PC-3 (cell line): ENCODE results near the gene FAM120B. TPM values are rescaled to one million over a fixed set of nuclear protein-coding genes. Genes with fewer than 3 reads are reported as not detected.
"Not testable (repeated sequence)": the region's sequence is repeated elsewhere in the genome, so short reads cannot be mapped to it uniquely, and the experiment has no call there.

Source experiments
- ATAC-seq: fragments of 200-7000 bp; cut with Tn5 transposase; 2 replicates; pipeline ENCODE4 v1.9.1; 2020; ENCODE audit warnings: mild to moderate bottlenecking, moderate library complexity
- BruUV-seq: library from RNA; stranded (reverse); fragments of 400-500 nt; replicated peaks from 2 replicates; lab custom pipeline; 2021; lab: Mats Ljungman, UMichigan
- CTCF ChIA-PET: fragments of 300-600 bp; sonication (Branson Sonifier 250); formaldehyde crosslinking; loops from one replicate; lab custom pipeline; 2022; ENCODE audit warnings: antibody characterized with exemption; lab: Charles Lee
- POLR2A ChIA-PET: fragments of 300-600 bp; sonication (Branson Sonifier 250); formaldehyde crosslinking; loops from one replicate; lab custom pipeline; 2022; ENCODE audit warnings: antibody characterized with exemption; ENCODE audit not compliant: unreplicated experiment; lab: Charles Lee
- DNase-seq: peaks from one replicate; pipeline ENCODE4 v3.0.0-alpha.2; 2015
- H2AFZ ChIP-seq: fragments of 300-600 bp; sonication (generic); 2 replicates; pipeline ENCODE4 v1.6.0; 2016; ENCODE audit warnings: antibody characterized with exemption, low read length
- H3F3A ChIP-seq: fragments of 300-600 bp; sonication (generic); one replicate; pipeline ENCODE4 v1.6.0; 2017; ENCODE audit warnings: antibody characterized with exemption, low read length, control low read depth, mild to moderate bottlenecking; ENCODE audit not compliant: unreplicated experiment
- H3K27ac ChIP-seq: fragments of 300-600 bp; sonication (generic); 2 replicates; pipeline ENCODE4 v1.5.1; 2016; ENCODE audit warnings: mild to moderate bottlenecking, low read length
- H3K27me3 ChIP-seq: fragments of 300-600 bp; sonication (generic); 2 replicates; pipeline ENCODE4 v1.6.1; 2016; ENCODE audit warnings: low read length, mixed read lengths
- H3K36me3 ChIP-seq: fragments of 300-600 bp; sonication (generic); 2 replicates; pipeline ENCODE4 v1.6.1; 2016; ENCODE audit warnings: low read depth, mixed run types, low read length, mixed read lengths
- H3K4me1 ChIP-seq: fragments of 300-600 bp; sonication (generic); 2 replicates; pipeline ENCODE4 v1.5.1; 2016; ENCODE audit warnings: low read length; ENCODE audit not compliant: insufficient read depth
- H3K4me2 ChIP-seq: fragments of 300-600 bp; sonication (generic); 2 replicates; pipeline ENCODE4 v1.6.0; 2016; ENCODE audit warnings: low read length
- H3K4me3 ChIP-seq: fragments of 300-600 bp; sonication (generic); 2 replicates; pipeline ENCODE4 v1.5.1; 2016; ENCODE audit warnings: mild to moderate bottlenecking, low read length, mixed read lengths
- H3K79me2 ChIP-seq: fragments of 300-600 bp; sonication (generic); 2 replicates; pipeline ENCODE4 v1.6.1; 2017; ENCODE audit warnings: low read length, mixed read lengths
- H3K9ac ChIP-seq: fragments of 300-600 bp; sonication (generic); 2 replicates; pipeline ENCODE4 v1.6.0; 2016; ENCODE audit warnings: mild to moderate bottlenecking, low read length
- H3K9me2 ChIP-seq: fragments of 300-600 bp; sonication (generic); replicated peaks from 2 replicates; pipeline ENCODE4 v1.6.1; 2016; ENCODE audit warnings: mixed run types, low read length, mixed read lengths
- H3K9me3 ChIP-seq: fragments of 300-600 bp; sonication (generic); 2 replicates; pipeline ENCODE4 v1.6.1; 2016; ENCODE audit warnings: low read length, mixed read lengths
- H4K20me1 ChIP-seq: fragments of 300-600 bp; sonication (generic); 2 replicates; pipeline ENCODE4 v1.6.1; 2016; ENCODE audit warnings: low read length, mixed read lengths
- CTCF ChIP-seq: fragments of 300-600 bp; sonication (generic); conservative IDR thresholded peaks from 2 replicates; pipeline ENCODE4 v1.5.1; 2017; ENCODE audit warnings: antibody characterized with exemption, low read depth, mild to moderate bottlenecking, low read length
- EZH2 ChIP-seq: fragments of 300-600 bp; sonication (generic); IDR thresholded peaks from one replicate; pipeline ENCODE4 v1.6.1; 2017; ENCODE audit warnings: antibody characterized with exemption, mild to moderate bottlenecking, low read length; ENCODE audit not compliant: unreplicated experiment
- EZH2phosphoT487 ChIP-seq: fragments of 300-600 bp; sonication (generic); IDR thresholded peaks from 2 replicates; pipeline ENCODE4 v1.6.1; 2018; ENCODE audit warnings: mild to moderate bottlenecking, antibody characterized with exemption, low read length, borderline replicate concordance
- intact Hi-C: fragments of 100-400 bp; cut with micrococcal nuclease; formaldehyde crosslinking; loops from 2 replicates; pipeline ENCODE4 v1.9.0; 2023
- total RNA-seq: library from RNA; depleted of rRNA; stranded (reverse); fragments of >200 nt; gene quantifications from 2 replicates; pipeline ENCODE4 v1.2.3, GENCODE V29; 2014

The FAM120B gene
- total RNA-seq, 1 experiment from 2014 or later = 8.7 TPM

GRCh38 chr6:170407932-170408331, 101.4 kb downstream of the FAM120B start:
- CTCF ChIA-PET = no interaction called here

GRCh38 chr6:170409746-170410145, 103.2 kb downstream of the FAM120B start:
- H3K9me3 ChIP-seq, H4K20me1 ChIP-seq, intact Hi-C loops, H3K9ac ChIP-seq, H3K27me3 ChIP-seq, H3K27ac ChIP-seq, H2AFZ ChIP-seq, CTCF ChIA-PET, H3F3A ChIP-seq, BruUV-seq, H3K9me2 ChIP-seq, H3K4me2 ChIP-seq, POLR2A ChIA-PET, H3K36me3 ChIP-seq, ATAC-seq, H3K79me2 ChIP-seq, DNase-seq, H3K4me3 ChIP-seq: not testable (repeated sequence)
- H3K4me1 ChIP-seq = peaks cover 16% of the 10 kb centered on the region

More at GRCh38 chr6:170407932-170408331, 101.4 kb downstream of the FAM120B start:
- Histone ChIP-seq H2AFZ (no peak overlapping the region), H3K36me3 (no peaks in the 10 kb centered on the region), H3K4me1 (peaks cover 20% of the 10 kb centered on the region), H3K79me2 (no peaks in the 10 kb centered on the region), H3K27me3 (no peaks in the 10 kb centered on the region), H3K9me2 (no peaks in the 10 kb centered on the region), H3K4me2 (no peak overlapping the region), H3K9ac (no peak overlapping the region), H3K9me3 (no peaks in the 10 kb centered on the region), H3F3A (no peaks in the 10 kb centered on the region), H4K20me1 (no peaks in the 10 kb centered on the region), H3K27ac (no peak overlapping the region), H3K4me3 (no peak overlapping the region)
- intact Hi-C loops = no loop called here
- no peak for ATAC-seq
- TF ChIP-seq EZH2phosphoT487 (no peak), CTCF (no peak), EZH2 (no peak)
- BruUV-seq = no TSS peak
- POLR2A ChIA-PET = no interaction called here
- DNase-seq = no peak

- H3K27me3 ChIP-seq = no peaks in the 10 kb centered on the region
- intact Hi-C loops = no loop called here
- H3K9me3 ChIP-seq = no peaks in the 10 kb centered on the region
- BruUV-seq = no TSS peak
- H4K20me1 ChIP-seq = no peaks in the 10 kb centered on the region
- no peak for ATAC-seq
- no peaks in the 10 kb centered on the region for H3K79me2 ChIP-seq
- no peak for DNase-seq
- no peak overlapping the region for H3K4me3 ChIP-seq
- ChIA-PET CTCF (no interaction called here), POLR2A (no interaction called here)
- H3K27ac ChIP-seq = no peak overlapping the region
- H3K36me3 ChIP-seq = no peaks in the 10 kb centered on the region
- TF ChIP-seq EZH2 = no peak
- TF ChIP-seq CTCF = no peak
- no peak for TF ChIP-seq EZH2phosphoT487
- H3F3A ChIP-seq = no peaks in the 10 kb centered on the region
- H2AFZ ChIP-seq = no peak overlapping the region
- peaks cover 11% of the 10 kb centered on the region for H3K4me1 ChIP-seq
- no peaks in the 10 kb centered on the region for H3K9me2 ChIP-seq
- H3K9ac ChIP-seq = no peak overlapping the region
- H3K4me2 ChIP-seq = no peak overlapping the region
Measured at GRCh38 chr6:170410241-170410640, 103.7 kb downstream of the FAM120B start.
